ENCODE measurements around the gene SYT9. TPM values are rescaled to one million over a fixed set of nuclear protein-coding genes. Genes with fewer than 3 reads are reported as not detected.
"Not testable (repeated sequence)": the region's sequence is repeated elsewhere in the genome, so short reads cannot be mapped to it uniquely, and the experiment has no call there.

The SYT9 gene
- total RNA-seq, 1 donor: under 0.01 TPM

GRCh38 chr11:7516475-7516874, 264.8 kb downstream of the SYT9 start:
- DNase-seq (ENCODE audit: low read depth): no peak
- H3K4me3 ChIP-seq (ENCODE audit: low read depth, low read length): no peak overlapping the region
- TF ChIP-seq, protein P1, sequence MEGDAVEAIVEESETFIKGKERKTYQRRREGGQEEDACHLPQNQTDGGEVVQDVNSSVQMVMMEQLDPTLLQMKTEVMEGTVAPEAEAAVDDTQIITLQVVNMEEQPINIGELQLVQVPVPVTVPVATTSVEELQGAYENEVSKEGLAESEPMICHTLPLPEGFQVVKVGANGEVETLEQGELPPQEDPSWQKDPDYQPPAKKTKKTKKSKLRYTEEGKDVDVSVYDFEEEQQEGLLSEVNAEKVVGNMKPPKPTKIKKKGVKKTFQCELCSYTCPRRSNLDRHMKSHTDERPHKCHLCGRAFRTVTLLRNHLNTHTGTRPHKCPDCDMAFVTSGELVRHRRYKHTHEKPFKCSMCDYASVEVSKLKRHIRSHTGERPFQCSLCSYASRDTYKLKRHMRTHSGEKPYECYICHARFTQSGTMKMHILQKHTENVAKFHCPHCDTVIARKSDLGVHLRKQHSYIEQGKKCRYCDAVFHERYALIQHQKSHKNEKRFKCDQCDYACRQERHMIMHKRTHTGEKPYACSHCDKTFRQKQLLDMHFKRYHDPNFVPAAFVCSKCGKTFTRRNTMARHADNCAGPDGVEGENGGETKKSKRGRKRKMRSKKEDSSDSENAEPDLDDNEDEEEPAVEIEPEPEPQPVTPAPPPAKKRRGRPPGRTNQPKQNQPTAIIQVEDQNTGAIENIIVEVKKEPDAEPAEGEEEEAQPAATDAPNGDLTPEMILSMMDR (IDR thresholded peaks at IDR 0.05; ENCODE audit: insufficient read depth, low read depth, low read length): no peak

DNA sequence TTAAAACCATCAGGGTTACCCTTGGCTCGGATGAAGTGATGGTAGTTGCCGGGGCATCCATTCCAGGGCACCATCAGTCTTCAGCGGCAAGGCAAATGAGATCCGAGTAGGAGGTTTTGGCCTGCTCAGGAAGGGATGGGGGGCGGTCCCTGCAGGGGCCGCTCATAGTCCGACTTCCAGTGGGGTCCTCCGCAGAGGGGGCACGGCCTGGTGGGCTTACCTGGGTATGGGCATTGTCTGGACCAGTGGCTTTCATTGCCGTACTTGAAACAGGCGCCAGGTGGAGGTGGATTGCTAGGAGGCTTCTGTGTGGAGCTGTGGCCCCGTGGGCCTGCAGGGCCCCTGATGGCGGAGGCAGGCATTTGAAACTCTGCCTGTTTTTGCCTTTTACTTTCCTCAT, 266.0 kb downstream of the SYT9 start:
- DNase-seq (ENCODE audit: low read depth); H3K4me3 ChIP-seq (ENCODE audit: low read depth, low read length): not testable (repeated sequence)

Small RNA genes within 50 kb of the gene (small RNA-seq; reads per million reads assigned to genes)
- gene MIR302E: not detected

Other genes starting within 250 kb of the SYT9 start
- gene ZNF214, start 231.6 kb upstream of the SYT9 start, total RNA-seq: 2.6 and 3.2 TPM in 2 replicates
- gene NLRP14, start 231.4 kb upstream of the SYT9 start, total RNA-seq: under 0.01 and 0.32 TPM in 2 replicates
- gene RBMXL2, start 162.9 kb upstream of the SYT9 start, total RNA-seq: under 0.01 TPM in 1 of 2 replicates, not detected in the other
- 1.9 and 2.2 TPM in 2 replicates for gene OLFML1, start 233.6 kb downstream of the SYT9 start, total RNA-seq

Data from fibroblast of villous mesenchyme (primary cell).